AG04450 (cell line): ENCODE measurements around the gene NOP16. TPM values are rescaled to one million over a fixed set of nuclear protein-coding genes. Genes with fewer than 3 reads are reported as not detected.

Experiments used
- CTCF ChIA-PET: fragments of 300-600, 350-600 bp; formaldehyde crosslinking; extraction: SDS; loops from one replicate; lab custom pipeline; 2022; ENCODE audit warnings: antibody characterized with exemption, inconsistent platforms; lab: Charles Lee
- POLR2A ChIA-PET: fragments of 350-600 bp; formaldehyde crosslinking; extraction: SDS; loops from one replicate; lab custom pipeline; 2021; ENCODE audit warnings: antibody characterized with exemption, inconsistent platforms; lab: Yijun Ruan, JAX
- DNase-seq: peaks from one replicate; pipeline ENCODE4 v3.0.0-alpha.2; 2011; ENCODE audit warnings: low read depth, low spot score
- H3K27ac ChIP-seq: one replicate; pipeline ENCODE4 v1.5.1; 2012; ENCODE audit warnings: low read depth, low read length, control low read depth
- H3K27me3 ChIP-seq: one replicate; pipeline ENCODE4 v1.6.0; 2012; ENCODE audit warnings: low read length; ENCODE audit not compliant: control insufficient read depth, insufficient read depth
- H3K4me3 ChIP-seq: 2 replicates; pipeline ENCODE4 v1.5.1; 2011; ENCODE audit warnings: mild to moderate bottlenecking, low read depth, low read length, control low read depth
- H3K9me3 ChIP-seq: 2 replicates; pipeline ENCODE4 v1.5.1; 2012; ENCODE audit warnings: low read length; ENCODE audit not compliant: control insufficient read depth, insufficient read depth
- polyA plus RNA-seq: library from polyadenylated mRNA; depleted of rRNA; stranded (reverse); fragments of >200 nt; gene quantifications from 2 replicates; pipeline ENCODE4 v1.2.3, GENCODE V29; 2011
- TF ChIP-seq, protein P1 (sequence below): IDR thresholded peaks from 2 replicates; pipeline ENCODE4 v1.5.1; 2011; ENCODE audit warnings: low read depth, low read length, control low read depth, inconsistent platforms

NOP16 gene
- polyA plus RNA-seq, 1 experiment, result 29.3 TPM

DNA sequence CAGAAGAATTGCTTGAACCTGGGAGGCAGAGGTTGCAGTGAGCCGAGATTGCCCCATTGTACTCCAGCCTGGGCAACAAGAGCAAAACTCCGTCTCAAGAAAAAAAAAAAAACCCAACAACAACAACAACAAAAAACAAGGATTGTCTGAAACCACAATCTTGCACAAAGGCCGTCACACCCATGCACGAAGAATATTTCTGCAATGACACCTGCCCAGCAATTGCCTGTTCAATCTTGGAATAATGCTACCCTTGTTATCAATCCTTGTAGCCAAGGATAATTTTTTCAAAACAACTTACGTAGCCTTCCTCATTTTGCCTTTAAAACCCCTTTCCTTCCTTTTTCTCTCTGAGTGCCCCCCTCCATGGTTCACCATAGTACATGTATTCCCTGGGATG is 31.7 kb upstream of the NOP16 start:
- POLR2A ChIA-PET, result no interaction called here
- CTCF ChIA-PET, result interaction anchor here (0.7 to 1.3 kb wide), 2 partner anchors 28 to 150 kb away, joined by 3 to 8 read pairs; partner anchors contain the start of gene FAF2
- no peak overlapping the region for H3K27ac ChIP-seq
- H3K9me3 ChIP-seq, result no peaks in the 10 kb centered on the region; the same call in 1 of the 2 replicates
- TF ChIP-seq, protein P1, sequence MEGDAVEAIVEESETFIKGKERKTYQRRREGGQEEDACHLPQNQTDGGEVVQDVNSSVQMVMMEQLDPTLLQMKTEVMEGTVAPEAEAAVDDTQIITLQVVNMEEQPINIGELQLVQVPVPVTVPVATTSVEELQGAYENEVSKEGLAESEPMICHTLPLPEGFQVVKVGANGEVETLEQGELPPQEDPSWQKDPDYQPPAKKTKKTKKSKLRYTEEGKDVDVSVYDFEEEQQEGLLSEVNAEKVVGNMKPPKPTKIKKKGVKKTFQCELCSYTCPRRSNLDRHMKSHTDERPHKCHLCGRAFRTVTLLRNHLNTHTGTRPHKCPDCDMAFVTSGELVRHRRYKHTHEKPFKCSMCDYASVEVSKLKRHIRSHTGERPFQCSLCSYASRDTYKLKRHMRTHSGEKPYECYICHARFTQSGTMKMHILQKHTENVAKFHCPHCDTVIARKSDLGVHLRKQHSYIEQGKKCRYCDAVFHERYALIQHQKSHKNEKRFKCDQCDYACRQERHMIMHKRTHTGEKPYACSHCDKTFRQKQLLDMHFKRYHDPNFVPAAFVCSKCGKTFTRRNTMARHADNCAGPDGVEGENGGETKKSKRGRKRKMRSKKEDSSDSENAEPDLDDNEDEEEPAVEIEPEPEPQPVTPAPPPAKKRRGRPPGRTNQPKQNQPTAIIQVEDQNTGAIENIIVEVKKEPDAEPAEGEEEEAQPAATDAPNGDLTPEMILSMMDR, result no peak
- no peak overlapping the region for H3K4me3 ChIP-seq
- no peak for DNase-seq
- no peaks in the 10 kb centered on the region for H3K27me3 ChIP-seq

DNA sequence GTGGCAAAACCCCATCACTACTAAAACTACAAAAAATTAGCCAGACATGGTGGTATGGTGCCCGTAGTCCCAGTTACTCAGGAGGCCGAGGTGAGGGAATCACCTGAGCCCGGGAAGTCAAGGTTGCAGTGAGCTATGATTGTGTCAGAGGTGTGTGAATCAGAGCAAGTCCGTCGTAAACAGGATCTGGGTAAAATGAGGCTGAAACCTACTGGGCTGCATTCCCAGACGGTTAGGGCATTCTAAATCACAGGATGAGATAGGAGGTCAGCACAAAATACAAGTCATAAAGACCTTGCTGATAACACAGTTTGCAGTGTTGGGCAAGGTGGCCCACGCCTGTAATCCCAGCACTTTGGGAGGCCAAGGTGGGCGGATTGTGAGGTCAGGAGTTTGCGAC is 29.9 kb upstream of the NOP16 start:
- no peaks in the 10 kb centered on the region; the same call in 1 of the 2 replicates for H3K9me3 ChIP-seq
- ChIA-PET POLR2A (no interaction called here), CTCF (interaction anchor here (0.7 to 2.0 kb wide), 5 partner anchors 29 to 155 kb away, joined by 4 to 10 read pairs (median 5); partner anchors contain the start of gene RNF44)
- DNase-seq, result no peak
- H3K27ac ChIP-seq, result no peak overlapping the region
- TF ChIP-seq, protein P1, result no peak
- no peak overlapping the region for H3K4me3 ChIP-seq
- no peaks in the 10 kb centered on the region for H3K27me3 ChIP-seq

DNA sequence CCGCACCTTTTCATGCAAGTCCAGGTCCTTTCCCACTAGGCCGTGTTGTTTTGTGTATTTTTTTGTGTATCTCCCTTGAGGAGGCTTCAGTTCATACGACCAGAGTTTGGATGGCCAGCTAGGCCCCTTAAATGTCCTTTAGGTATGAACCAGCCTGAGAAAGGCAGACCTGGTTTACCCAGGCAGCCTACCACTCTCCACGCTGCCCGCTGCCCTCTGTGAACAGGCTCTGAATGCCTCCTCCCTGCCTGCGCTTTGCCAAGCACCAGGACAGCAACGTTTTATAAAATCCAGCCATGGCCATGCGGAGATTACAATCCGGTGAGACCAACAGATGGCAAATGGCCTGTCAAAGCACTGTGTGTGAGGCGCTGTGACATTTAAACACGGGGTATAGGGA is 28.6 kb upstream of the NOP16 start:
- CTCF ChIA-PET, result interaction anchor here (0.6 to 2.3 kb wide), 17 partner anchors 9 to 241 kb away, joined by 3 to 14 read pairs (median 4); partner anchors contain the start of genes EIF4E1B, FAF2, RNF44 and SNCB
- peak overlapping the region; percentile 46; the same call in 1 of the 2 replicates for H3K4me3 ChIP-seq
- TF ChIP-seq, protein P1, result no peak

DNA sequence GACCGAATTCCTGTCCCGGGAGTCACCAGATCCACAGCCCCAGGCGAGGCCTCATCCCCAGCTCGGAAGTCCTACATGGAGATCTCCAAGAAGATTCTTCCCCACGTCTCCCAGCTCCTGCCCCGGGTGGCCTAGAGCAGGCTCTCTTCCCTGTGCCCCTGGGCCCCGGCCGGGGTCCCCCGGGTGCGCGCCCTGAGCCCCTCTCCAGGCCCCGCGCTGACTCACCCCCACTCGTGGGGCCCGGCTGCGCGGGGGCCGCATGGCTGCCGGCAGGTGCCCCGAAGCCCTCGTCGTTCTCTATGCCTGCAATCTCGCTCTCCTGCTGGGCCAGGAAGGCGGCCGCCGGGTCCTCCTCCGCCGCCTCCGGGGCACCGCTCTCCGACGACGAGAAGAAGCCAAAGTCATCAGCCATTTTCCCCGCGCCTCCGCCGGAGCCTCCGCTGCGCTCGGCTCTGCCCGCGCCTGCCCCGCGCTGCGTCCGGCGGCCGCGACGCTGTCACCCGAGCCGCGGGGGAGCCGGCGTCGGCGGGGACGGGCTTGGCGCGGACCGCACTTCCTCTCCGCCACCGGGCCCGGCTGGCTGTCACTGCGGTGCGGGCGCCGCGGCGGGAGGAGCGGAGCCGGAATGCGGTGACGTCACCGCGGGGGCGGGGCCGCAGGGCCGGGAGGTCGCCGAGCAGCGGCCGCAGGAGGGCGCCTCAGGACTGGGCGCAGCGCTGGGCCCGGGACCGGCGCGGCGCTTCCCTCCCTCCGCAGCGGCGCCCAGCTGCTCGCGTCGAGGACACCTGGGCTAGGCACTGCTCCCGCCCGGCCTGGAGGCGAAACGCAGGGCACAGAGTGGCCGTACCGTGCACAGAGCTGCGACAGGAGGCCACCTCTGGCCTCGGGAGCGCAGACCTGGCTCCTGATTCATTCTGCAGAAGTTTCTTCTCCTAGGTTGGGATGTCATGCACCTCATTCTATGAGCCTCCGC is 27.8 kb upstream of the NOP16 start, which contains the start of gene CLTB:
Gene CLTB, minus strand, starts transcription at position 588 of the 973 bp plus-strand sequence. Its CDS starts 176 bp downstream, at position 412.
- no peaks in the 10 kb centered on the region; the same call in 1 of the 2 replicates for H3K9me3 ChIP-seq
- POLR2A ChIA-PET, result interaction anchor here (1.5 to 2.0 kb wide), 3 partner anchors 31 to 121 kb away, joined by 3 to 15 read pairs (median 9); partner anchors contain the start of genes FAF2 and RNF44
- peak within 1 kb of the TSS; percentile 39 for H3K27ac ChIP-seq
- no peak for DNase-seq
- H3K4me3 ChIP-seq, result peak within 1 kb of the TSS; percentile 76
- CTCF ChIA-PET, result interaction anchor here (0.6 to 2.3 kb wide), 23 partner anchors 8 to 242 kb away, joined by 3 to 14 read pairs (median 4); partner anchors contain the start of genes EIF4E1B, FAF2 and SNCB
- no peaks in the 10 kb centered on the region for H3K27me3 ChIP-seq
- TF ChIP-seq, protein P1, result peak; percentile 43

More for the DNA sequence above, 28.6 kb upstream of the NOP16 start:
- POLR2A ChIA-PET, result interaction anchor here (1.9 to 2.0 kb wide), 2 partner anchors 30 to 120 kb away, joined by 9 to 15 read pairs; partner anchors contain the start of genes FAF2 and RNF44
- Histone ChIP-seq H3K9me3 (no peaks in the 10 kb centered on the region; the same call in 1 of the 2 replicates), H3K27me3 (no peaks in the 10 kb centered on the region), H3K27ac (no peak overlapping the region)
- DNase-seq, result no peak
